ENCODE results near the gene ZNF497.
A peak's percentile ranks its signal among the peaks of the same experiment; 100 is the strongest.
"Not testable (repeated sequence)": the region's sequence is repeated elsewhere in the genome, so short reads cannot be mapped to it uniquely, and the experiment has no call there.

Gene ZNF497

DNA sequence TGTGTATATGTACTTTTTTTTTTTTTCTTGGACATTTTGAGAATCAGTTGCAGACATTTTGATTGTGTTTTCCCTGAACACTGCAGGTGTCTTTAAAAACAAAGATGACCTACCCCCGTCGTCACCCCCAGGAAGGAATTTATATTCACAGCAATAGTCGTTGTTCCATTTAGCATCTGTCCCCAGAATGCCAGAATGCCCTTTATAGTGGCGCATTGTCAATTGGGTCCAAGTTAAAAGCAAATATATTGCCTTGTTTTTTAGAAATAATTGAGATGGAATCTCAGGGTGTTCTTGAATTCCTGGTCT, 31.1 kb upstream of the ZNF497 start:
- no peak for DNase-seq

DNA sequence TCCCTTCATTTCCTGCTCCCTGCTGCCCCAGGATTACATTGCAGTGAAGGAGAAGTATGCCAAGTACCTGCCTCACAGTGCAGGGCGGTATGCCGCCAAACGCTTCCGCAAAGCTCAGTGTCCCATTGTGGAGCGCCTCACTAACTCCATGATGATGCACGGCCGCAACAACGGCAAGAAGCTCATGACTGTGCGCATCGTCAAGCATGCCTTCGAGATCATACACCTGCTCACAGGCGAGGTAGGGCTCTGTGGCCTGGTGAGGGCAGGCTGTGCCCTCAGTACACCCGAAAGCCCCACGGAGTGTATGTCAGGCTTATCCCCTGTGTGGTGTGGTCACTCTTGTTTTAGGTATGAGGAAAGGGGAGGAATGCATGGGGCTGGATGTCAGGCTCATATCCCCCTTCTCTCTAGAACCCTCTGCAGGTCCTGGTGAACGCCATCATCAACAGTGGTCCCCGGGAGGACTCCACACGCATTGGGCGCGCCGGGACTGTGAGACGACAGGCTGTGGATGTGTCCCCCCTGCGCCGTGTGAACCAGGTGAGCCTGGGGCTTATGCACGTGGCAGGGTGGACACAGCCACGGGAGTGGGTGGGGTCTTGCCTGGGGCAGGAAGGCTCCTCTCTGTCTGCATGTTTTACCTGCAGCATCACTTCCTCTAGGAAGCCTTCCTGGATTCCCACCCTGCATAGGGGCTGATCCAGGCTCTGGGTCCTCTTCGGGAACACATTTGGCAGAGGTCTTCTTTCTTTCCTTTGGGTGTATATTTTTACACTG, 30.6 kb upstream of the ZNF497 start:
- no peak for DNase-seq

DNA sequence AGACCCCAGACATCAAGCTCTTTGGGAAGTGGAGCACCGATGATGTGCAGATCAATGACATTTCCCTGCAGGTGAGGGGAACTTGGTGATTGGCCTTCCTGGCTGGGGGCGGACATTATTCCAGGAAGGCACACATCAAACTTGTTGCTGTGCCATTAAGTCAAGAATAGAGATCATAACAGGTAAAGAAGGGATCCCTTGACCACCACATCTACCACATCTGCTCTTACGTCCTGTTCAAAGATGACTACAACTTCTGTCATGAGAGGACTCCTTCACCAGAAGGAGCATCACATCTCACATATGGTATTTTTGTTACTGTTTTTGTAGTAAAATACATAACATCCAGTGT, 25.6 kb upstream of the ZNF497 start:
- DNase-seq, result no peak

DNA sequence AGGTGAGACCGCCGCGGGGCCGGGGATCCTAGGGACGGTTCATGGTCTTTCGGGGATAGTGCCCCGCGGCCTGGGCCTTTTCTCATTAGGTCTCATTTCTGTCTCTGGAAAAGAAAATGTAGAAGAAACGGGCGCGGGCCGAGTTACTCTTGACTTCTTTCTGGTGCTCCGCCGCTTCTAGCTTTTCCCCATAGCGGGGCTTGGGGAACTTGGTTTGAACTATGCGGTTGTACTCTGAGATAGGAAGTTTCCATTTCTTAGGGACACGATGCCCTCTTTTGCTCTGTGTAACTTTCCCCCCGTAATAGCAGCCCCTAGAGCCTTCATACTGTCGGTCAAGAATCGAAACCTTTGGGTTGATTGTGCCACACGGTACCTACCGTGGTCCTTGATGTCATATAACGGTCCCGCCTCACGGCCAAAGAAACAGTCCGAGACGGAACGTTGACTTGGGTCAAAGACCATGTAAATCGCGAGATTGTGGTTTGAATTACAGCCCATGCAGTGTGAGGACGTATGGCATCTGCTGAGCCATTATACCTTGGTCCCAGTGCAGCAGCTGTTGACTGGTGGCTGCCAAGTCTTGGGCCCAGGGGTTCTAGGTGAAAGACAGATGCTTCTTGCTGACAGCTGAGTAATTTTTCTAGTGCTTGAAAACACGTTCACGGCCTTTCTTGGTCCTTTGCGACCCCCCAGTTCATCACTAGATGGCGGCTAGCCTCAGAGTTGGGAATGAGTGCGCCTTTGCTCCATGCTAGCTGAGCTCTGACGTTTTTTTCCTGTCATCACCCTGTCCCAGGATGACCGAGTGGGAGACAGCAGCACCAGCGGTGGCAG, 25.0 kb upstream of the ZNF497 start:
- DNase-seq, result no peak

DNA sequence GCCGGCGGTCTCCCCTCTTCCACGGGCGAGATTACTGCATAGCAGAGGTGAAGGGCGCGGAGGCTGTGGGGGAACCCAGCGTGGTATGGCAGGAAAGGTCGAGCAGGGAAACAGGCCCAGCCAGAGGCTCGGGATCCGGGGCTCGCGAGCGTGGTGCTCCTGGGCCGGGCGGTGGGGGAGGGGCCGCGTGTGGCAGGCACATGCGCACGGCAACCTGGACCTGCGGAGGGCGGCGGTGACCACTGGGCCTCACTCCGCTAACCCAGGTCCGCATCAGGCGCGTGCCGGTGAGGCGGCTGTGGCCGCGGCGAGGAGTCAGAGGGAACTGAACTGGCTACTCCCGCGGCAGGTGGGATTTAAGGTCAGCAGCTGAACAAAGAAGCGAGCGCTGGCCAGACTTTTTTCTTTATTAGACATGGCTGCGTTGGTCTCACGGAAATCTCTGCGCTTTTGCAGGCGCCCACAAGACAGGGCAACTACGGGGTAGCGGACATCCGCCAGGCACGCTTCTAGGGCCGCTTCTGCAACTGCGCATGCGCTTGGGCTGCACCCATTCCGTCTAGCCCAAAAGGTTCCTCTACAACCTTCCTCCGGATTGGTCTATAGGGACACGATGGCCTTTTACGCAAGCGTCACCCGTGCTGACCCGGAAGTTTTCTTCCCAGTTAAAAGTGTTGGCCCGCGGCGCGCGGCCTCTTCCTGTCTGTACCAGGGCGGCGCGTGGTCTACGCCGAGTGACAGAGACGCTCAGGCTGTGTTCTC, 24.2 kb upstream of the ZNF497 start, which contains the start of gene RPS5:
RPS5 (plus strand) TSS at position 694 of the 762 bp plus-strand sequence. CDS start 869 bp downstream, outside the sequence.
- DNase-seq, result peak; percentile 94

DNA sequence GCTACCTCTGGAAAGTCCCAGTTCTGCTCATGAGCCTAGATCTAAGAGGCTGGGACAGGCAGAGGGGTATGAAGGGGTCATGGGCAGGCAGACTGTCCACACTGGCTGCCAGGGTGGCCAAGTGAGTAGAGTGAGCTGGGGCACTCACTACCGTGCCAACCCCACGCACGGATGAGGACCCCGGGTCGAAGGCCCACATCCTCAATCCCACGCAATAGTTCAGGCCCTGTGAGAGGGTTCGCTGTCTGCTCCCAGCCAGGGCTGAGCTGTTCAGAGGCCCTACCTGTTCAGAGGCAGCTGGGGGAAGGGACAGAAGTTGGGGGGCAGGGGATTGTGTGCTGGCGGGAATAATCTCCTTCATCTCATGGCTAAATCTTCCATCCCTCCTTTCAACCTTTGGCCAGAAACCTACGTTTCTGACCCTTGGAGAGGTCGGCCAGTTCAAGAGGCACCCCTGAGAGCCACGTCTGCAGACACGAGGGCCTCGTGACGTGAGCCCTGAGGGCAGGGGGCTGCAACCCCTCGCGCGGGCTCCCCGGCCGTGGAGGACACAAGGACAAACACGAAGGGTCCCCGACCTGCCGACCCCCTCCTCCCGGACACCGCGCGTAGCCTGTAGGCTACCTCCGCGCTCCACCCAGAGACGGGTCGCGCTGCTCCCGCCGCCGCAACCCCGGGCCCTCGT, 23.5 kb upstream of the ZNF497 start:
- no peak for DNase-seq

DNA sequence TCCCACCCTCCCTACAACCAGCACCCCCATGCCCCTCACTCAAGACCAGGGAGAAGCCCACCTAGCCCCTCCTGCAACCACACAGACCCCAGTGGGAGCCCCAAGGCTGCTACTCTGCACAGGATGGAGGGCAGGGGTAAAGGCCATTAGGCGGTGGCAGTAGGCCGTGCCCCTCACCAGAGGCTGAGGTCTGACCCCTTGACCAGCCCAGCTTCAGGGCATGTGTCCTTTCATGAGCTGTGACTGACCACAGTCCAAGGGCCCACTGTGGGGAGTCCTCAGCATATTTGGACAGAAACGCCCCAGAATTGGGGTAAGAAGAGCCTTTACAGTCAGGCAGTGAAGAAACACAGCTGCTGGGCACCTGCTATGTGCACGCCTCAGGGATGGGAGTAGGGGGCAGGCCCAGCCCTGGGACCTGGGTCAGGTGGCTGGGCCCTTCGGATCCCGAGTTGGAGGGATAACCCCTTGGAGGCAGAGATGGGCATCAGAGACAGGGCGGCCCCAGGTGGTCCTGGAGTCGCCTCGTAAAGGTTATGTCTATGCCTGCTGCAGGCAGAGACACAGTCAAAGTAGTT, 22.9 kb upstream of the ZNF497 start:
- no peak for DNase-seq

DNA sequence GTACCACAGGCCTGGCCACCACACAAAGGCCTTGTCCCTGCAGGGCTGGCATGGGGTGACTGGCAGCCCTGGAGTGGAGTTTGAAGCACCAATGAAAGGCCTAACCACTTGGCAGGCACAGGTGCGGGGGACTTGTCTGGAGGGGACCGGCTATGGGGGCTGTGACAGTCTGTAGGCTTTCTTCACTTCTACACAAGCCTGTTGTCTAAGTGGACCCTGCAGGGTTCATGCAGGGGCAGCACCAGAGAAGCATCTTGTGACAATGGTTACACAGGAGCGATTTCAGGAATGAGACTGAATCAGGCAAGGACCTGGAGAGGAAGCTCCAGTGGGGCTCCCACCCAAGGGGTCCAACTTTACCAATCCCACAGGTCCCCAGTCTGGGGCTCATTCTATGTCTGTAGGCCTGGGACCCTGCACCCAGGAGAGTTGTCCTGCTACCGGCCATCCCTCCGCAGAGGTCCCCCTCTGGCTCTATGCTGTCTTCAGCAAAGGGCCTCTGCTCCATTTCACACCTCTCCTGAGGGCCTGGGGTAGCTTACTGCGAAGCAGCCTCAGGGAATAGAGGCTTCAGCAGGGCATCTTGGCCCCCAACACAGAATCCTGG, 20.5 kb upstream of the ZNF497 start:
- no peak for DNase-seq

DNA sequence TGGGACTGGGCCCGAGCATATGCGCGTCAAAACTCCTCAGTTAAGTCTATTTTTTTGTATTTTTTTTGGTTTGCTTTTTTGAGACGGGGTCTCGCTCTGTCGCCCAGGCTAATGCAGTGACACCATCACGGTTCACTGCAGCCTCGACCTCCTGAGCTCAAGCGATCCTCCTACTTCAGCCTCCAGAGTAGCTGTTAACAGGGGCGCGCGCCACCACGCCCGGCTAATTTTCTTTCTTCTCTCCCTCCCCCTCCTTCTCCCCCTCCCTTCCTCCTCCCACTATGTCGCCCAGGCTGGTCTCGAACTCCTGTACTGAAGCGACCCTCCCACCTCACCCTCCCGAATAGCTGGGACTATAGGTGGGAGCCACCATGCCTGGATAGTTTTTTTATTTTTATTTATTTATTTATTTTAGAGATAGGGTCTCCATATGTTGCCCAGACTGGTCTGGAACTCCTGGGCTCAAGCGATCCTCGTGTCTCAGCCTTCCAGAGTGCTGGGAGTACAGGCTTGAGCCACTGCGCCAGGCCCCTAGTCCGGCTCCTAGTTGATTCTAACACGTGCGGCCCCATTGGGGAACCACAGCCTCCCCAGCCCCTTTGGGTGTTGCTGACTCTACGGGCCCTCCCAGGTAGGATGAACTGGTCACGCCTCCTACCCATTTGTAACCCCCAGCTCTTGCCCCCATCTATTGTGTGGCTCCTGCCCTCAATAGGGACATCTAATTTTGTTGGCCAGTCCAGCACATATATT, 19.1 kb upstream of the ZNF497 start:
- no peak for DNase-seq

DNA sequence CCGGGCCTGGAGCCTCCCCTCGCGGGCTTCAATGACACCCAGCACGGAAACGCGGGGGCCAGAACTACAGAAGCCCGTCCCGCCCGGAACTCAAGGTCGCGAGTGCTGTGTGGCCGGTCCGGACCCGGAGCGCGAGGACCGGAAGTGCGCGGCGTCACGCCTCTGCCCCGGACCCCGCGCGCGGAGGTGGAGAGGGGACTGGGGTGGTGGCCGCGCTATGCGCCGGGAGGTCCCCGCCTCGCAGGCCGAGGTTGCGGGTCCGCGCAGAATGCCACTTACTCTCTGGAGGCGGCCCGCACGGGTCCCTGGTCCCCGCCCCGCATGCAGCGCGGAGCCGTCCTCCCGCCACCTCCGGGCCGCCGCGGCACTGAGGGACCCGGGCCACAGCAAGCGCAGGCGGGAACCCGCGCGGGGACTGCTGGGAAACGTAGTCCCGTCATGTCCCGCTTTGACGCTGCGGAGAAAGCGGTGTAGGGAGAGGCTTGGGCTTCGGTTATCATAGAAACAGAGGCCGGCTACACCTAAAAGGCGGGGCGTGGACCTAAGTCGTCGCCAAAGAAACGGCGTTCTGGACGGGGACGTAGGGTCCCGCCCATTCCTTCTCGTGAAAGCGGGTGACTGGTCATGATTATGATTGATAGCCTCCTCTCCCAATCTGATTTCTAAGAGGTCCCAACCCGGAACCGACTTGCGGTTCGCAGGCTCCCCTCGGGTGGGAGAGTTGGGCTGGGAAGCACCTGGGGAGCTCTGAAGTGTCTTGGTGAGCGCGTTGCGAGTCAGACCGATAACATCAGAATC, 18.3 kb upstream of the ZNF497 start, which contains the start of gene ZNF837:
ZNF837 (minus strand) TSS at position 369 of the 798 bp plus-strand sequence. CDS start 11,698 bp downstream, outside the sequence.
- DNase-seq, result peak; percentile 90 to 94

DNA sequence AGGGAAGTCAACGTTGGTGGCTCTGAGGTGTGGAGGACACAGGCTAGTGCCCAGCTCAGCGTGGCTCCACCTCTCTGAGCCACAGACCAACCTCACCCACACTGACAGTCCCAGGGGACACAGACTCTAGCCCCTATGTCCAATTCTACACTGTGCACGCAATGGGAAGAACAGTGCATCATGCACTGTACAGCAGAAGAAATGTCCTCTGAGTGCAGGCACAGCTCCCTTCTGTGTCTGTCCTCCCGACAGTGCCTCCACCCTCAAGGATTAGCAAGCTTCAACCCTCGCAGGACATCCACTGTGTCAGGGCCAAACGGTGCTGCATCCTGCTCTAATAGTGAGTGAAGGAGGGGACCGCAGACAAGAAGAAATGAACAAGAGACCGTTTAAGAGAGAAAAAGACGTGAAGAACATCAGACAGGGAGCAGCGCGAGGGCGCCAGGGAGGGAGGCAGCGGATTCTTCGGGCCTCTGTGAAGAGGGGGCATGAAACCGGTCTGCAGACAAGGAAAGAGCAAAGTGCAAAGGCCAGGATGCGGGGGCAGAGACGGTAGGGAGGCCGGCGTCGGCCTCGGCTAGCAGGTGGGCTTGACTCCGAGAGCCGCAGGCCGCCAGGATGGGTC, 17.6 kb upstream of the ZNF497 start:
- DNase-seq, result no peak

DNA sequence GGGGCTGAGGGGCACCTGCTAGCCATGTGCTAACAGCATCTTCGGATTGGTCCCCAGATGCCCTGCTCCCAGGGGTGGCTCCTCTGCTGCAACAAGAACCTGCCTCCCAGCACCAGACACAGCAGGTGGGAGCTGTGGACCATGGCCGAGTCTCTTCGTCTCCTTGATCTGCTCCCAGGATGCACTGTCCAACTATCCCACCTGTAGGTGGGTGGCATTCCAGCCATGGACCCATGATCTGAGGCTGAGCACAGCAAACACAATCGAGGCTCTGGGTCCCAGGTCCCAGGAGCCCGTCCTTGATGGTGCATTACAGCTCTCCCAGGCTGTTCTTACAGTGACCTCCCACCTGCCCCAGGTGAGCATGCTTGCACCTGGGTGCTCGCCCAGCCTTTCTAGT, 16.7 kb upstream of the ZNF497 start:
- no peak for DNase-seq

DNA sequence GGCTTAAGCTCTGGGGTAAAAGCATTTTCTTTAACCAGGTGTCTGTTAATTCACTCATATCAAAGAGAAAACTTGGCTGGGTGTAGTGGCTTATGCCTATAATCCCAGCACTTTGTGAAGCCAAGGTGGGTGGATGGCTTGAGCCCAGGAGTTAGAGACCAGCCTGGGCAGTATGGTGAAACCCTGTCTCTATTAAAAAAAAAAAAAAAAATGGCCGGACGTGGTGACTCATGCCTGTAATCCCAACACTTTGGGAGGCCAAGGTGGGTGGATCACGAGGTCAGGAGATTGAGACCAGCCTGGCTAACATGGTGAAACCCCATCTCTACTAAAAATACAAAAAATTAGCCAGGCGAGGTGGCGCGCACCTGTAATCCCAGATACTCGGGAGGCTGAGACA, 14.2 kb upstream of the ZNF497 start:
- not testable (repeated sequence) for DNase-seq

DNA sequence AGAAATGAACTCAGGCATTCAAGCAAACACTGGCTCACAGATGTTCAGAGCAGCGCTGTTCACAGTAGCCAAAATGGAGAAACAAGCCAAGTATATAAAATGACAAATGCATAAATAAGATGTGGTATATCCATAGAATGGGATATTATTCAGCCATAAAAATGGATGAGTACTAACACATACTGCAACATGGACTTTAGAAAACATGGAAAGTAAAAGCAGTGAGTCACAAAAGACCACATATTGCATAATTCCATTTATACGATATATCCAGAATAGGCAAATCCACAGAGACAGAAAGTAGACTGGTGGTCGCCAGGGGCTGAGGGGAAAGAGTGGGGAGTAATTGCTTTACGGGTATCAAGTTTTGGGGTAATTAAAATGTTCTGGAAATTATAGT, 11.6 kb upstream of the ZNF497 start:
- no peak for DNase-seq

DNA sequence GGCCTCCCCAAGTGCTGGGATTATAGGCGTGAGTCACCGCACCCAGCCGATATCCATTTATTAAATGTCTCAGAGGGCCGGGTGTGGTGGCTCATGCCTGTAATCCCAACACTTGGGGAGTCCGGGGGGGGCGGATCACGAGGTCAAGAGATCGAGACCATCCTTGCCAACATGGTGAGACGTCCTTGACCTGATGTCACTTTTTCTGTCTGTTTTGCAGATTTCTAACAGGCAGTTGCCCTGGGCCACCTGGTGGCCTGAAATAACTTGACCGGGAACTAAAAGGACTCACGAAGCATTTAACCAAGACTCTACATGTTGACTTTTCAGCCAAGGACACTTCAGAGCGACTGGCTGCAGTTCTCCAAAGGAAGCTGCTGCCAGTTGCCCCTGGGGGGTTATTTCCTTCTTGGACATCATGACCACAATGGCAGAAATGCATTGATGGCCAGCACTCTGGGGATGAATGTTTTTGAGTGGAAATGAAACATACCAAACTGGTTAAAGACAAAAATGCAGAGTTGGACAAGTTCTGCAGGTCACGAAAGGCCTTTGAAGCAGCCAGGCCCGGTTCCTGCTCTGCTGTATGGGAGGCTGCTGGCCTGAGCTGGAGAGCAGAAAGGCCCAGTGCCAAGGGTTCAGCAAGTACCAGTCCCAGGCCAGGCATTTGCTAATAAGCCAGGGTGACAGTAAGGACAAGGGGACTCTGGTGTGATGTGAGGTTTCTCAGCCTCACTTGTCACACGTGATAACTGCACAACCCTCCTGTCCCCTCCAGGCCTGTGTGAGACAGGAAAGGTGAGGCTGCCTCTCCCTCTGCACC, 10.0 kb upstream of the ZNF497 start:
- DNase-seq, result no peak

DNA sequence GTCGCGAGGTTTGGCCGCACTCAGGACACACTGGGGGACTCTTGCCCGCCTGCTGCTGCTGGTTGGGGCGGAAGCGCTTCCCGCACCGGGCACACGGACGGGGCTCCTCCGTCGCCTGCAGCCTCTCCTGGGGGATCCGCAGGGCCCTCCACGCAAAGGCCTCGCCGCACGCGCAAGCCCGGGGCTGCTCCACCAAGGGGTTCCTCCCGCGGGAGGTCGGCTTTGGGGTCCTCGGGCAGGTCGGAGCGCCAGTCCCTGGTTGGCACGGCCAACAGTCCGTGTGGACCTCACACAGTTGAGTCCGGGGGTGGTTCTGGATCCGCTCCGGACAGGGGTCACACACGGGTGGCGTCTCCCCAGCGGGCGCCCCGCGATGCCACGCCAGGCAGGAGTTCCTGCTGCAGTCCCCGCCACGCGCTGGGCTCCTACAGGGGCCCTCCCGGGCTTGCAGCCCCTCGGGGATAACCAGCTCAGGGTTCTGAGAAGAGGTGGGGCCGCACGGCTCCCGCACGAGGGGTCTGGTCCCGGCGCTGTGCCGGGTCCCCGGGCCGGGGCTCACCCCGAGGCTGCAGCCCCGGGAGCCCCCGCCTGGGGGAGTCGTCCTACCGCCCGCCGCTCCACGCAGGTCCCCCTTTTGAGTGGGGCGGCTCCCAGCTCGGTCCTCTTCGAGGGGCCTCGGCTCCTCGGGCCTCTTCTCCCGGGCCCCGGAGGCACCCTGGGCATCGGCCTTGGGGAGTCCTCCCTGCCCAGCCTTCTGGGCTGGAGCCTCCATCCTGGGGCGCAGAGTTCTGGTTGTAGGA, 6.2 kb upstream of the ZNF497 start:
- DNase-seq, result no peak

DNA sequence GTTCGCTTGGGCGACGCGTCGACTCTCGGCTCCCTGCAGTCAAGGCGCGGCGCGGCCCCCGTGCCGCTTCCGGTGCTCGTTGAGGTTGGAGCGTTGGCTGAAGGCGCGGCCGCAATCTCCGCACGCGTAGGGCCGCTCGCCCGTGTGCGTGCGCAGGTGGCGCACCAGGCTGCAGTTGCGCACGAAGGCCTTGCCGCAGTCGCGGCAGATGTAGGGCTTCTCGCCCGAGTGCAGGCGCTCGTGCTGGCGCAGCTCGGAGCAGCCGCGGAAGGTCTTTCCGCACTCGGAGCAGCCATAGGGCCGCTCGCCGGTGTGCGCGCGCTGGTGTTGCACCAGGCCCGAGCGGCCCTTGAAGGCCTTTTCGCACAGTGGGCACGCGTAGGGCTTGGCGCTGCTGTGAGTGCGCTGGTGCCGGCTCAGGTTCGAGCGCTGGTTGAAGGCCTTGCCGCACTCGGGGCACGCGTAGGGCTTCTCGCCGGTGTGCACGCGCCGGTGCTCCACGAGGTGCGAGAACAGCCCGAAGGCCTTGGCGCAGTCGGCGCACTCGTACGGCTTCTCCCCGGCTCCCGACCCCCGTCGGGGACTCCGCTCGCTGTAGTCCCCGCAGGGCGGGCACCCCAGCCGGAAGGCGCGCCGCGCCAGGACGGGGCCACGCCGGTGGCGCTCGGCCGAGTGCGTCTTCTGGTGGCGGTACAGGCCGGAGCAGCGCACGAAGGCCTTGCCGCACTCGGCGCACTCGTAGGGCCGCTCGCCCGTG, 5.3 kb upstream of the ZNF497 start:
- DNase-seq, result no peak
